Activated T-helper 1 cell treated with Interleukin-2 at 50 U/mL for 16 hours (primary cell): ENCODE results near the gene RFPL1.

ENCODE experiments used
- DNase-seq: peaks from one replicate; pipeline ENCODE4 v3.0.0-alpha.2; 2020; ENCODE audit warnings: low read depth

RFPL1 gene

DNA sequence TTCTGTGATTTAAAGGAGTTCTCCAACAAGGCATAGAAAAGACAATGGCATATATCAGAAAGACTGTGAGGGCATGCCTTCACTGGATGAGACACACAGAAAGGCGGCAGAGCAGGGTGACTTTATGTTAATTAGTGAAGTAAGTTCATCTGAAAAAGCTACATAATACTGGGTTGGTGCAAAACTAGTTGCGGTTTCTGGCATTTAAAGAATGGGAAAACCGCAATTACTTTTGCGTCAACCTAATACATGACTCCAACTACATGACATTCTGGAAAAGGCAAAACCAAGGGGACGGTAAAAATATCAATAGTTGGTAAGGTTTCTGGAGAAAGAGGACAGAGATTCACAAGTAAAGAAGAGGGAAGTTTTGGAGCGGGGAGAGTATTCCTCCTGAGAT lies 5.1 kb downstream of the RFPL1 start:
- DNase-seq = no peak

DNA sequence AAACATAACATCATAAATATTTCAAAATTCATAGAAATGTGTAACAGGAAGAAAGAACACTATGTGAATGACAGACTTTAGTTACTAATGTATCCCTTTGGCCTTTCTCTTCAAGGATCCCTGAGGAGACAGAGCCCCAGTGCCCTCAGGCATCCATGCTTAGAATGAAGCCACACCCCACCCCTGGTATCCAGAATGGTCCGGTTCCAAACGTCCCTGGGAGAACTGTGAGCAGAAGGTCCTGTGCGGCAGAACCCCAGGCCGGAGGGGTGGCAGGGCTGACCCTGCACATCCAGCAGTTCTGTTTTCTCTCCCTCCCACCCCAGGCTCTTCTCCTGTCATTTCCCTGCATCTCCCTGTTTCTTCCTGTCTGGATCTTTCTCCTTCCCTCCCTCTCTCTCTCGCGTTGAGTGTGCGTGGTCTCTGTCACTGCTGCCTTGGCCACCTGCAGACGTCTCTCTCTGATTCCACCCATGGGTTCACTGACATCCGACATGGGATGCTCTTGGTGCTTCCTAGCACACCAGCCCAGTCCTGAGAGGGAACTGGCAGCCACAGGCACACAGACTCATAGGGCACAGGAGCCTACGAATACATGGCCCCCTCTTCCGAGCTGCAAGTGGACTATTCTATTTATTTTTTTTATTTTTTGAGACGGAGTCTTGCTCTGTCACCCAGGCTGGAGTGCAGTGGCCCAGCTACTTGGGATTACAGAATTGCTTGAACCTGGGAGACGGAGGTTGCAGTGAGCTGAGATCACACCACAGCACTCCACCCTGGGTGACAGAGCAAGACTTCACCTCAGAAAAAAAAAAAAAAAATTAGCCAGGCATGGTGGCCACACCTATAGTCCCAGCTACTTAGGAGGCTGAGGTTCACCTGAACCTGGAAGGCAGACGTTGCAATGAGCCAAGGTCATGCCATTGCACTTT lies 5.7 kb downstream of the RFPL1 start:
- DNase-seq = no peak

DNA sequence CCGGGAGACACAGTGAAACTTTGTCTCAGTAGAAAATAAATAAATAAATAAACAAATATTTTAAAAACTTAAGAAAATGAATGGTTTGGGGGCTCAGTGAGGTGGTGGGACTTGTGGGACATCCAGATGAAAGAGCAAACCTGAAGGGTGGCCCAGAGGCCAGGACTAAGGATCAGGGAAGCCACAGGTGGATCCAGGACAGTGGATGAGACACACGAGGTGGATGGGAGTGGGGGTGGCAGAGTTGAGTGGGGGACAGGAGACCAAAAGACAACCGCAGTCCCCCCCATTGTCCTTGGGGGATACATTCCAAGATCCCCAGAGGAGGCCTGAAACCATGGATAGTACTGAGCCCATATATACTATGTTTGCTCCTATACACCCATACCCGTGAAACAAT lies 7.1 kb downstream of the RFPL1 start:
- DNase-seq = no peak

DNA sequence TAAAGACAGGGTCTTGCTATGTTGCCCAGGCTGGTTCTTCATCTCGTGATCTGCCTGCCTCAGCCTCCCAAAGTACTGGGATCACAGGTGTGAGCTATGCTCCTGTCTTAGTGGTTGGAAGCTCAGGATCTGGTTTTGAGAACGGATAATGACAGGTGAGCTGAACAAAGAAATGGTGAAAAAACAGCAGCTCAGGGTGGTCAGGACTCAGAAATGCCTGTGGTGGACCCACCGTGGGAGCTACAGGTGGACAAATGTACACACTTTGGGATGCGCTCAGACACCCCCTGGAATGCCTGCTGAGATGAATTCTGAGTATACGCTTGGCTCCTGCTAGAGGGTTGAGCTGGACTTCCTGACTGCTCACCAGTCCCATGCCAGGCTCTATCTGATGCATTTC lies 9.5 kb downstream of the RFPL1 start:
- DNase-seq = no peak

DNA sequence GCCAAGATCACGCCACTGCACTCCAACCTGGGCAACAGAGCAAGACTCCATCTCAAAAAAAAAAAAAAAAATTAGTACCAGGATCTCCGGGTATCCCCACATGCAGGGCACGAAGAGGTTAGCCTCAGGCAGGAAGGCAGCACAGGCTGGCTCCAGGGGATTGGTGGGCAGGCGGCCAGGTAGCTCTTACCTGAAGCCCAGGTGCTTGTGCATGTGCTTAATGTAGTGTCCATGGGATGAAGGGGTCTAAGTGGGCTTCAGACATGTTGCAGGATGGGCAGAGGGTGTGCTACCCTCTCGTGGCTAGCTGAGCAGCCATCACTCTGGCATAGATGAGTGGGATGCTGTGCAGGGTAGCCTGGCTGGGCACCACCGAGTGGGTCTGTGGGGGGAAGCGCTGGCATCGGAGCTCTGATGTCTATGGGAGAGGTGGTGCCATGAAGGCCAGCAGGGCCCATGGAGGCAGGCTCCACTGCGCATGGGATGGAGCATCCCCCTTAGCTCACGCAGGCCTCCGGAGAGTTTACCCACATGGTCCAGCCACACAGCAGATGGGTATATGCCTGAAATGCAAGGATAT lies 11.0 kb downstream of the RFPL1 start:
- DNase-seq = no peak

DNA sequence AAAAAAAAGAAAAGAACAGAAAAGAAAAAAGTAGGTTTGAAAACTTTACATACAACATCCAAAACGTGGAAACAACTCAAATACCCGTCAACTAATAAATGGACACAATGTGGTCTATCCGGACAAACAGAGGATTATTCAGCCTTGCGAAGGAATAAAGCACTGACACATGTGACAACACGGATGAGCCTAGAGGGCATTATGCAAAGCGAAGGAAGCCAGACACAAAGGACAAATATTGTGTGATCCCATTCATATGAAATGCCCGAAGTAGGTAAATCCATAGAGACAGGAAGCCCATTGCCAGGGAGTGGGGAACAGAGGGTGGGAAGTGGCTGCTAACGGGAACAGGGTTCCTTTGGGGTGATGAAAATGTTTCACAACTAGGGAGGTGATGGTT lies 11.8 kb downstream of the RFPL1 start:
- no peak for DNase-seq

DNA sequence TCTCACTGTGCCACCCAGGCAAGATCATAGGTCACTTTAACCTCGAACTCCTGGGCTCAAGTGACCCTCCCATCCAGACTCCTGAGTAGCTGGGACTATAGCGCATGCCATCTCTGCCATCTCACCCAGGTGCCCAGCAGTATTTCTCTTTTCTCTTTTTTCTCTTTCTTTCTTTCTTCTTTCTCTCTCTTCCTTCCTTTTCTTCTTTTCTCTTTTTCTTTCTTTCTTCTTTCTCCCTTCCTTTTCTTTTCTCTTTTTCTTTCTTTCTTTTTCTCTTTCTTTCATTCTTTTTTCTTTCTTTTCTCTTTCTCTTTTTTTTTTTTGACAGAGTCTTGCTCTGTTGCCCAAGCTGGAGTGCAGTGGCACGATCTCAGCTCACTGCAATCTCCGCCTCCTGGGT lies 13.5 kb downstream of the RFPL1 start:
- DNase-seq = no peak

DNA sequence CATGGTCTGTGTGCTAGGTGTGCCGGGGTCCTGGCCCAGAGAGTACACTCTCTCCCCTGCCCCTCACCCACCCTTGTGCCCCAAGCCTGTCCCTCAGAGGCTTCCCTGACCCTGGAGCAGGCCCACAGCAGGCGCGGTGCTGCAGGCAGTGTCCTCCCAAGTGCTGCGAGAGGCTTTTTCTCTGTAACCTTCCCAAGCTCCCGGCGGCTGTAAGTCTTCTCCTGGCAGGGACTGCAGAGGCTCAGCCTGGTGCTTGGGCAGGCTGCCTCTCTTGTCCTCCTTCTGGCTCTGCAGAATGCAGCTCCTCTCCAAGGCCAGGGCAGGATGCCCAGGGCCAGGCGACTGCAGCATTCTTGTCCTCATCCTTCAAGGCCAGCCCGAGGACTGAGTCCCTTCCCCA lies 15.9 kb downstream of the RFPL1 start:
- no peak for DNase-seq

DNA sequence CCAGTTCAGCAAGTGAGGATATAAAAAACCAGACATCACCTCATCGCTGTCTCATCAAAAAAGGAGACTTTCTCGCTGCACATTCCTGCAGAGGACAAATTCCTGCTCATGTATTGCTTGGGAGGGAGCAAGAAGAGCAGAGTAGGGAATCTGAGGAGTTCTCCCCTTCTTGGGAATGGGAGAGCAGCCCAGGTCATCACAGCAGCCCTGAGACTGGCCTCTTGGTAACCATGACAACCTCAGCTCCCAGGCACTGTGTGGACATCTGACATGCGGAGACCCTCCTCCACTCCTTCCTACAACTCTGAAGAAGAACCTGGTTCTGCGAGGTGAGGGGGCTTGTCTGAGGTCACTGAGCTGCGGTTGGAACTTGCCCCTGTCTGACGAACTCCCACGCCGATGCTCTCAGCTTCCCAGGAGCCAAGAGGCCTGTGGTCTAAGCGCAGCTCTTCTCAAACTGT lies 17.9 kb downstream of the RFPL1 start:
- no peak for DNase-seq

DNA sequence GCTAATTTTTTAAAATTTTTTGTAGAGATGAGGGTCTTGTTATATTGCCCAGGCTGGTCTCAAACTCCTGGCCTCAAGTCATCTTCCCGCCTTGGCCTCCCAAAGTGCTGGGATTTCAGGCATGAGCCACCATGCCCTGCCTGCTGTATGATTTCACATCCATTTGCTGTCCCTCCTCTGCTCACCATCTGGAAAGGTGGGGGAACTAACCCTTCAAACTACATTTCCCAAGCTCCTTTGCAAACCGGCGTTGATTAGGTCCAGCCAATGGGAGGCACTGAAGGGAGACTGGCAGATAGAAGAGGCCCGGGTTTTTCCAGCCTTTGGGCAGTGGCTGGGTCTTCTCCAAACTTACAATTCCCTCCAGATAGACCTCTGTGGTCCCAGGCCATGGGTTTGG lies 19.3 kb downstream of the RFPL1 start:
- DNase-seq = no peak

DNA sequence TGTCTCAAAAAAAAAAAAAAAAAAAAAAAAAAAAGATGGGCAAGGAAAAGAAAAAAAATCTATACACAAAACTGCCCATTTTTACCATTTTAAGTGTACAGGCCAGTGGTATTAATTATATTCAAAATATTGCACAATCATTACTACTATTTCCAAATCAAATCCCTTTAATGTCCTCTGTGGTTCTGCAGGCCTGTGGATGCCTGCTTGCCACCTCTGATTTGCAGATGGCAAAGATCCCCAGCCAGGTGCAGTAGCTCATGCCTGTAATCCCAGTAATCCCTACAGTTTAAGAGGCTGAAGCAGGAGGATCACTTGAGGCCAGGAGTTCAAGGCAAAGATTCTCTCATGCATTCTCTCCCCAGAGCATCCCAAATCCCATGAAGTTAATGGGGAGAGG lies 20.2 kb downstream of the RFPL1 start:
- DNase-seq = no peak

DNA sequence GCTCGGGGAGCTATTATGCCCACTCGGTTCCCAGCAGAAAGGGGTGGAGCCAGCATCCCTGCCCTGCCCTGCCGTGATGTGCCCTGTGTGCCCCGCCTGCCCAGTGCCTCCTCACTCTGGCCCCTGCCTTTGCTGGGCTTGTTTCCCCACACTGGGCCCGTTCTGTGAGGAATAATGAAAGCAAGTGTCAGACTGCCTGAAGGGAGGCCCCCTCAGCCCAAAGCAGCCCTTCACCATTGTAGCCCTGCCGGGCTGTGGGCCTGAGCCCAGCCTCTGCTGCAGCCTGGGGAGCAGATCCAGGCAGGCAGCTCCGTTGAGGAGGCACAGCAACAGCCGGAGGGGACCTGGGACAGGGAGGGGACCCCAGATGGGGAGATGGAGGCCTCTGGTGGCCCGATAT lies 21.4 kb downstream of the RFPL1 start:
- no peak for DNase-seq

DNA sequence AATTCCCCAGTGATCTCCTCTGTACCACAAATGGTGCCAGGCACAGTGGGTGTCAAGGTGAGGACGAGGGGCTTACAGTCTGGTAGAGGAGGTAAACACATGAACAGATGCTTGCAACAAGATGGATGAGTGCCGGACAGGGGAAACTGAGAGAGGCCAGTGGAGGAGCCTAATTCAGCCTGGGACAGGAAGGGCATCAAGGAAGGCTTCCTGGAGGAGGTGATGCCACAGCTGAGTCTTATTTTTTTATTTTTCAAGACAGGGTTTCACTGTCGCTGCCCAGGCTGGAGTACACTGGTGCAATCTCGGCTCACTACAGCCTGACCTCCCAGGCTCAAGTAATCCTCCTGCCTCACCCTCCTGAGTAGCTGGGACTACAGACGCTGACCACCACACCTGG lies 22.9 kb downstream of the RFPL1 start:
- DNase-seq = no peak

DNA sequence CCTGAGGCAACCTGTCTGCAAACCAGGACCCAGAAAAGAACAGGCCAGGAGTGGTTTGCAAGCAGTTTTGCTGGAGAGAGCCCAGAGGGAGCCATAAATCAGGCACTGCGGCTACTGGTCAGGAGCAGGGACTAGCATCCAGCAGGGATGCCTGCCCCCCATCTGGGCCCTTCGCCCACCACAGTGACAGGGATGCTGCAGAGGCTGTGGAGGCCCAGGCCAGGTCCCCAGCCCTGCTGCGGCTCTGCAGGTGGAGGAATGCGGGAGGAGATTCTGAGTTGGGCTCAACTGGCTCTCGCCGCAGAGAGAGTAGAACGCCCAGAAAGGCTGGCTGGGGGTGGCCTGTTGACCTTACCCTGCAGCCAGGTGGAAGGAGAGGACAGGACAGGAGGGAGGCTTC lies 25.2 kb downstream of the RFPL1 start:
- DNase-seq = no peak

DNA sequence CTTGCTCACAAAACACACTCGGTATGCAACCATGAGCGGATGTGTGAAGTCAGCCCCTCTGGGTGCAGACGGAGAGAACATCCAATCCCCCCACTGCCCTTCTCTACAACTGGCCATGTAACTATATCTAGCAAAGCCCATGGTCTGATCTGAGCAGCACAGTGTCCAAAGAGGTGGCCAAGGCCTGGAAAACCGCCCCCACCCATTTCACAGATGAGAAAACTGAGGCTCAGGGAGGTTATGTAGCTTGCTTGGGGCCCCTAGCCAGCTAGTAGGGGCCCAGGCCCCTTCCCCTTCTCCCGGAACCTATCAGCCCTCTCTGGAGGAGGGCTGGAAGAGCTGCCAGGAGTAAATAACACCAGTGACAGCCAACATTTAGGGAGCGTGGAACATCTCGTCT lies 26.2 kb downstream of the RFPL1 start:
- DNase-seq = no peak

DNA sequence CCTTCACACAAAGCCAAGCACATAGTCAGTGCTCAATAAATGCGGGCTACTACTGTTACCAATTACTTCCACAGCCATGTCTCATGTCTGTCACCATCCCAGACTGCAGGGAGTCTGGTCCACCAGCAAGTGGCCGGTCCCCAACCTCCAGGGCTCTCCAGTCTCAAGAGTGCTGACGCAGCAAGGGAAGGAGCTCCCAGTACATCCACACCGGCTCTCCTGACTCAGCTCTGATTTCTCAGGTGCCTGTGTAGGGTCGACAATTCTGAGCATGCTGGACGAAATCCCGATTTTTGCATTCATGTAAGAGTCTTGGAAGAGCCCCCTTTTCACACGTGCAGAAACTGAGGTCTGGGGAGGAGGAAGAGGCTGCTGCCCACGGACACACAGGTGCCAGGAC lies 31.4 kb downstream of the RFPL1 start:
- DNase-seq = no peak

DNA sequence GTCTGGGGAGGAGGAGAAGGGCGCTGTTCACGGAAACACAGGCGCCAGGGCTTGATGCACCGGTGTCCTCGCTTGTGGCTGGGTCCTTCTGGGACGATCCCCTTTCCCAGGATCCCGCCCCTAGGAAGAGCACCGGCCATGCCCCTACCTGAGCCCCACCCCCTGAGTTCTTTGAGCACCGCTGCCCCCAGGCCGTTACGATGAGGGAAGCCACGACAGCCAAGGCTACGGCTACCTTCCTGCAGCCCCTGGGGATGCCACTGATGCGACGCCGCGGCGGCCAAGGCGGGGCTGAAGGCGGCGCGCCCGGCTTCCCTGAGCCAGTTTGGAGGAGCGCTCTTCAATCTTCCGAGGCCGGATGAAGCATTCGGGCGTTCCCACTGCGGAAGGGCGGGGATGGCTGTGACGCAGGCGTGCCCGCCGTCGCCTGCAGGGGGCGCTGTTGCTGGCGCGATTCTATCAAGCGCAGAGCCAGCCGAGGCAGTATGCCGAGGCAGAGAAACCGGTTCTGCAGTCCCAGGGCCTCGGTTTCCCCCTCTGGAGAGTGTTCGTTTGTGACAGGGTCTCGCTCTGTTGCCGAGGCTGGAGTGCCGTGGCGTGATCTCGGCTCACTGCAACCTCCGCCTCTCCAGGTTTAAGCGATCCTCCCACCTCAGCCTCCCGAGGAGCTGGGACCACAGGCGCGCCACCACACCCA lies 31.9 kb downstream of the RFPL1 start:
- DNase-seq = peak; percentile 65

DNA sequence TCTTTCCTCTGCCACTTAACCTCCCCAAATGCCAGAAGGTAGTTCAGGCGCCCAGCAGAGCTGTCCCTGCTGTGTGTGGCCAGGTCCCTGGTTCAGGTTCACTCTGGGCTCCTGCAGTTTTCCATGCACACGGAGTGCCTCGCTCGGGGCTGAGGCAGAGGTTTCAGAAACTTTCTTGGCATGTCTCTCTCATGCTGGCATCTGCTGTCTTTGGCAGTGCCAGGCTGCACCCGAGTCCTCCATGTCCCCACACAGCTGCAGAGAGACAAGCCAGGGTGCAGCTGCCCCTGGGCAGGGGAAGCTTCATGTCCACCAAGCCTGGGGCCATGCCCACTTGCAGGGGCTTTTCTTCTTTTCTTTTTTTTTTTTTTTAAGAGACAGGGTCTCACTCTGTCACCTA lies 34.6 kb downstream of the RFPL1 start:
- DNase-seq = no peak

DNA sequence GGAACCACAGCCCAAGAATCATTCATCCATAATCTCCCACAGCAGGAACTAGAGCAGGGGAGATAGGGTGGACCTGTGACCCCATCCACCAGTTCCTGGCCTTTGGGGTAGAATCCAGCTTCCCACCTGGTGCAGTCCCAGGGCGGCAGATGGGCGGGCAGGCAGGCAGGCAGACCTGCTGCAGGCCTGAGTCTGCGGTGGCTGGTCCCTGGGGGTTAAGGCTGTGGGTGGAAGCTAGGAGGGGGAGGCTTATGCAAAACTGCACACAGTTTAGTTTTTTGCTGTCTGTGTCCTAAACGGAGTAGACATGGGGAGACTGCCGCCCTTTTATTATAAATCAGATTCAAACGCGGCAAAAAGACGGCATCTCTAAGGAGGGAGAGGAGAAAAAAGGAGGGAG lies 37.2 kb downstream of the RFPL1 start:
- no peak for DNase-seq

DNA sequence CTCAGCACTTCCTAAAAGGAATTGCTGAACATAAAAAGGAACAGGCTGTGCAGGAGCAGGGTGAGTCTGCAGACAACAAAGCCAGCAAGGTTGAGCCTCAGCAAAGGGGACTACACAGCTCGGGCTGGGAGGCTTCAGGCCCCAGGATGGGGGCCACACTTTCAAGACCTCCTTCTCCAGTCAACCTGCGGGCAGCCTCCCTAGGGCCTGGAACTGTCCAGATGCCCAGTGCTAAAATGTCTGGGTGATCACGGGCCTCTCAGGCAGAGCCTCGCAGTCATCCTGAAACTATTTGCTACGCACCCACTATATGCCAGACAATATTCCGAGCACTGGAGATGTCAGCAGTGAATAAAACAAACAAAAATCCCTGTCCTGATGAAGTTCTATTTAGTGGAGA lies 37.7 kb downstream of the RFPL1 start:
- DNase-seq = no peak

DNA sequence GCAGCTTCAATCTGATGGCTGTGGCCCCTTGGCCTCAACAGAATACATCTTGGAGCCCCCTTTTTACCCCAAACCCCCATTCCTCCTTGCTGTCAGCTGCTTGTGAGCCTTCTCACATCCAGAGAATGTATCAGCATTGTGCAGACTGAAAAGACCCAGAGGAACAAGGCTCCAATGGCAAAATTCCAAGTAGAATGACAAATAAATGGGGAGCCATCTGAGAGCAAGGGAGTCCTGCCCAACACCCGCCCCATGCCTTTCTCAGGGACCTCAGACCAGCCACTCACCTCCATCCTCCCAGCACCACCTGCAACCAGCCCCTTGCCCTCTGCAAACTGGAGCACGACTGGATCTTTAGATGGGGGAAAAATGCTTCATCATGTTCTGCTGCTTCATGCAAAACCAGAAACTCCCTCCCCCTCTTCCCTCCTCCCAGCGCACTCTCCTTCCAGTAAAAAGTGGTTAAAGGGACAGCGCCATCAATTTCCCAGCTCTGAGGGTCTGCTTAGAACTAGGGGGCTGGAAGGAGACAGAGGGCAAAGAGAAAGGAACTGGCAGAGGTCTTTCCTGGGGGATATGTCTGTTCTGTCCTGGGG lies 39.4 kb downstream of the RFPL1 start:
- DNase-seq = no peak

DNA sequence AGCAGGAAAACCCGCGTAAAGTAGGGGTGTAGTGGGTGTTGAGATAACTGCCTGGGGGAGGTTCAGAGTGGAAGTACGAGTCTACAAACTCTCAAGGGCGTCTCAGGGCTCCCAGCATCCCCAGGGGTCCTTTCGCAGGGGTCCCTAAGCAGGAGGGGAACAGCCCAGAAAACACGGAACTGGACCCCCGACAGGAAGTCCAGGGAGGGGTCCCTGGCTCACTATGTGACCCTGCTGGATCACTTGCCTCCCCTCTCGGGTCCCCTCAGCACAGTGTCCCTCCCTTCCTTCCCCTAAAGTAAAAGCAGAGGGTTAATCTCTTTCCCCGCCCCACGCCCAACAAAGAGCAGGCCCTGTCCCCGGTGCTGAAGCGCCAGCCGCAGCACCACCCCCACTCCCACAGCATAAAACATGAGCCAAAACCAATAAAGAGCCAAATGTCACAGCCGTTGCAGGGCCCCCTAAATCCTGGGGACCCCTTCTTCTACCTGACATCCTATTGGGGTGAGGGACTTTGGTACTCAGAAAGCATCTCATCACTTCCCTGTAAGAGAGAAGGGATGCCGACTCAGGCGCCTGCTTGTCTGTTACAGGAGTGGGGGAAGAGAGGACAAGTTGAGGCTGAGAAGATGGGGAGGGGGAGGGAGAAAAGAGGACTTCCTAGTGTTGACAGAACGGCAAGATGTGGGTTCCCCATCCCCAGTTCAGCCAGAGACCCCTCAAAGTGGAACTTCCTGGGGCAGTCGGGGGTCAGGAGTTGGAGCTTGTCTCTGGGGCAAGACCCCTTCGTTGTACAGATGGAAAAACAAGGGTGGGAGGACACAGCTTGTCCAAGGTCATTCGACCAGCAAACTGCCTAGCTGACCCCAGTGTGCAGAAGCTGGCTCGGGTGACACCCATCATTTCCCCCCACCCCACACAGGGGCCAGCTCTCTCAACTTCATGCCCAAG lies 40.2 kb downstream of the RFPL1 start:
- no peak for DNase-seq
